H9 (cell line): Measurements from ENCODE around the gene EEF2K. TPM values are rescaled to one million over a fixed set of nuclear protein-coding genes. Genes with fewer than 3 reads are reported as not detected.

ENCODE experiments used
- DNase-seq: peaks from one replicate; pipeline ENCODE4 v3.0.0-alpha.2; 2017
- H2AFZ ChIP-seq: one replicate; pipeline ENCODE4 v1.6.1; 2013; ENCODE audit warnings: mild to moderate bottlenecking, low read length, control low read depth, moderate library complexity
- H2AK5ac ChIP-seq: 2 replicates; pipeline ENCODE4 v1.6.1; 2013; ENCODE audit warnings: low read length, control low read depth, mixed read lengths; ENCODE audit not compliant: insufficient read length
- H2BK120ac ChIP-seq: one replicate; pipeline ENCODE4 v1.6.1; 2013; ENCODE audit warnings: low read depth, mild to moderate bottlenecking, low read length, control low read depth, inconsistent platforms; ENCODE audit not compliant: poor library complexity, severe bottlenecking
- H2BK12ac ChIP-seq: 2 replicates; pipeline ENCODE4 v1.6.1; 2013; ENCODE audit warnings: low read length, control low read depth, mixed read lengths, low read depth; ENCODE audit not compliant: insufficient read length
- H2BK15ac ChIP-seq: 2 replicates; pipeline ENCODE4 v1.6.1; 2013; ENCODE audit warnings: low read depth, low read length, control low read depth
- H2BK20ac ChIP-seq: one replicate; pipeline ENCODE4 v1.6.1; 2013; ENCODE audit warnings: low read depth, mild to moderate bottlenecking, low read length, control low read depth, inconsistent platforms; ENCODE audit not compliant: poor library complexity, severe bottlenecking
- H2BK5ac ChIP-seq: 2 replicates; pipeline ENCODE4 v1.6.1; 2013; ENCODE audit warnings: low read length, control low read depth, mixed read lengths; ENCODE audit not compliant: insufficient read length
- H3K14ac ChIP-seq: 2 replicates; pipeline ENCODE4 v1.6.1; 2013; ENCODE audit warnings: low read length, control low read depth; ENCODE audit not compliant: insufficient read depth
- H3K18ac ChIP-seq: 2 replicates; pipeline ENCODE4 v1.6.1; 2013; ENCODE audit warnings: low read depth, mild to moderate bottlenecking, mixed read lengths, low read length, control low read depth; ENCODE audit not compliant: insufficient read length
- H3K23ac ChIP-seq: 2 replicates; pipeline ENCODE4 v1.6.1; 2013; ENCODE audit warnings: low read length, control low read depth, mixed read lengths, low read depth; ENCODE audit not compliant: insufficient read length
- H3K23me2 ChIP-seq: 2 replicates; pipeline ENCODE4 v1.6.1; 2013; ENCODE audit warnings: low read depth, mild to moderate bottlenecking, mixed read lengths, low read length, control low read depth; ENCODE audit not compliant: insufficient read length, poor library complexity, severe bottlenecking
- H3K27ac ChIP-seq: 2 replicates; pipeline ENCODE4 v1.5.1; 2013; ENCODE audit warnings: low read length, control low read depth, mixed read lengths, low read depth; ENCODE audit not compliant: insufficient read length
- H3K27me3 ChIP-seq: 2 replicates; pipeline ENCODE4 v1.6.1; 2013; ENCODE audit warnings: low read length, control low read depth, inconsistent platforms; ENCODE audit not compliant: insufficient read depth
- H3K4ac ChIP-seq: 2 replicates; pipeline ENCODE4 v1.6.1; 2013; ENCODE audit warnings: low read depth, mild to moderate bottlenecking, control low read depth, inconsistent platforms, low read length, moderate library complexity
- H3K4me1 ChIP-seq: 2 replicates; pipeline ENCODE4 v1.6.1; 2013; ENCODE audit warnings: low read length, control low read depth, inconsistent platforms; ENCODE audit not compliant: insufficient read depth
- H3K4me2 ChIP-seq: 2 replicates; pipeline ENCODE4 v1.6.1; 2013; ENCODE audit warnings: low read length, control low read depth, mixed read lengths; ENCODE audit not compliant: insufficient read length, insufficient read depth
- H3K56ac ChIP-seq: 2 replicates; pipeline ENCODE4 v1.6.1; 2013; ENCODE audit warnings: low read depth, mild to moderate bottlenecking, mixed read lengths, low read length, control low read depth; ENCODE audit not compliant: insufficient read length
- H3K79me1 ChIP-seq: 2 replicates; pipeline ENCODE4 v1.6.1; 2013; ENCODE audit warnings: low read depth, mild to moderate bottlenecking, moderate library complexity, low read length, control low read depth, inconsistent platforms; ENCODE audit not compliant: insufficient read depth, poor library complexity, severe bottlenecking
- H3K79me2 ChIP-seq: 2 replicates; pipeline ENCODE4 v1.6.1; 2013; ENCODE audit warnings: low read length, control low read depth, inconsistent platforms; ENCODE audit not compliant: insufficient read depth
- H3K9ac ChIP-seq: 2 replicates; pipeline ENCODE4 v1.6.1; 2013; ENCODE audit warnings: low read length, control low read depth, mixed read lengths; ENCODE audit not compliant: insufficient read length; ENCODE audit errors: extremely low read depth
- H3K9me3 ChIP-seq: one replicate; pipeline ENCODE4 v1.6.1; 2013; ENCODE audit warnings: low read depth, low read length, inconsistent platforms; ENCODE audit not compliant: control insufficient read depth
- H3T11ph ChIP-seq: one replicate; pipeline ENCODE4 v1.6.1; 2013; ENCODE audit warnings: mild to moderate bottlenecking, low read length, control low read depth, inconsistent platforms
- H4K20me1 ChIP-seq: one replicate; pipeline ENCODE4 v1.6.1; 2013; ENCODE audit not compliant: control insufficient read depth, insufficient read length, insufficient read depth
- H4K5ac ChIP-seq: 2 replicates; pipeline ENCODE4 v1.6.1; 2013; ENCODE audit warnings: low read depth, mild to moderate bottlenecking, mixed read lengths, low read length, control low read depth; ENCODE audit not compliant: insufficient read length
- H4K8ac ChIP-seq: replicated peaks from 2 replicates; pipeline ENCODE4 v1.6.1; 2013; ENCODE audit warnings: low read length, control low read depth, mixed read lengths, low read depth; ENCODE audit not compliant: insufficient read length
- H4K91ac ChIP-seq: 2 replicates; pipeline ENCODE4 v1.6.1; 2013; ENCODE audit warnings: low read depth, mild to moderate bottlenecking, moderate library complexity, mixed read lengths, low read length, control low read depth; ENCODE audit not compliant: insufficient read length
- H3K27ac Mint-ChIP-seq, 3 experiments: 2 replicates in 2 of 3; 3 replicates in 1 of 3; pipeline ENCODE4 v1.8.0; 2020 to 2021; ENCODE audit warnings: mixed read lengths in 3 of 3, mild to moderate bottlenecking in 1 of 3, moderate library complexity in 1 of 3
- H3K27me3 Mint-ChIP-seq: 2 replicates; pipeline ENCODE4 v1.8.0; 2021; ENCODE audit warnings: low read depth, mild to moderate bottlenecking, moderate library complexity, mixed read lengths
- H3K36me3 Mint-ChIP-seq, 3 experiments: 2 replicates in 2 of 3; 3 replicates in 1 of 3; pipeline ENCODE4 v1.8.0; 2020 to 2021; ENCODE audit warnings: low read depth in 3 of 3, mixed read lengths in 3 of 3; ENCODE audit not compliant: insufficient read depth in 1 of 3
- H3K4me1 Mint-ChIP-seq, 2 experiments: 2 replicates each; pipeline ENCODE4 v1.8.0; 2020; ENCODE audit warnings: mixed read lengths in 2 of 2
- H3K4me3 Mint-ChIP-seq, 2 experiments: 2 replicates in 1 of 2; 3 replicates in 1 of 2; pipeline ENCODE4 v1.8.0; 2020 to 2021; ENCODE audit warnings: mild to moderate bottlenecking in 2 of 2, mixed read lengths in 2 of 2, moderate library complexity in 1 of 2
- H3K9me3 Mint-ChIP-seq, 2 experiments: 2 replicates in 1 of 2; 3 replicates in 1 of 2; pipeline ENCODE4 v1.8.0; 2020; ENCODE audit warnings: mild to moderate bottlenecking in 2 of 2, mixed read lengths in 2 of 2, moderate library complexity in 1 of 2
- CTCF ChIP-seq: fragments of 200-600 bp; sonication (generic); conservative IDR thresholded peaks from 3 replicates; pipeline ENCODE4 v1.8.0; 2021; ENCODE audit warnings: antibody characterized with exemption, mild to moderate bottlenecking
- WGBS: extraction: QIAGEN DNeasy Blood & Tissue Kit; methylation state at CpG from one replicate; pipeline ENCODE4 v1.1.7; 2013; ENCODE audit warnings: missing lambda C conversion rate, low lambda C conversion rate, mixed read lengths; ENCODE audit not compliant: insufficient read length; ENCODE audit errors: extremely low coverage; 5-methylcytosine and 5-hydroxymethylcytosine counted together
- total RNA-seq: library from RNA; stranded (reverse); gene quantifications from 2 replicates; pipeline ENCODE4 v1.2.1, GENCODE V29; 2021

The EEF2K gene
- total RNA-seq, 1 experiment from 2014 or later, result 20.7 TPM

GRCh38 chr16:22260490-22260889 lies 54.4 kb downstream of the EEF2K start:
- Histone ChIP-seq H4K91ac (no peak overlapping the region), H3K9me3 (no peaks in the 10 kb centered on the region), H2BK120ac (no peak overlapping the region), H3K27ac (no peak overlapping the region), H2AFZ (no peak overlapping the region), H3K9ac (no peak overlapping the region), H3K18ac (no peak overlapping the region), H3K4me2 (no peak overlapping the region), H2BK12ac (no peak overlapping the region), H2BK20ac (no peak overlapping the region), H3K4me1 (no peaks in the 10 kb centered on the region), H2AK5ac (no peak overlapping the region), H3K56ac (no peak overlapping the region), H3K14ac (no peak overlapping the region), H4K20me1 (no peaks in the 10 kb centered on the region), H2BK5ac (no peak overlapping the region), H3K23ac (no peak overlapping the region), H3K79me1 (no peaks in the 10 kb centered on the region), H3K27me3 (no peaks in the 10 kb centered on the region), H3K4ac (no peak overlapping the region), H3K23me2 (no peaks in the 10 kb centered on the region), H2BK15ac (no peak overlapping the region), H3K79me2 (no peaks in the 10 kb centered on the region), H3T11ph (no peak overlapping the region), H4K5ac (no peak overlapping the region), H4K8ac (no peak overlapping the region)
- Mint-ChIP-seq H3K4me3 (no peak overlapping the region), H3K9me3 (no peaks in the 10 kb centered on the region; a peak in 1 of 5 replicates), H3K4me1 (no peaks in the 10 kb centered on the region), H3K27me3 (no peaks in the 10 kb centered on the region), H3K27ac (no peak overlapping the region; a peak in 1 of 7 replicates), H3K36me3 (peaks cover 43 to 53% (median 47%) of the 10 kb centered on the region in 3 experiments)
- no CpG with 5 or more reads among the region's 3 CpGs for WGBS
- no peak for TF ChIP-seq CTCF
- DNase-seq, result no peak
